ENCODE measurements around the gene OTUB2. TPM values are rescaled to one million over a fixed set of nuclear protein-coding genes. Genes with fewer than 3 reads are reported as not detected.

The OTUB2 gene
- polyA plus RNA-seq, 3 donors = 0.25 to 0.95 (median 0.28) TPM

DNA sequence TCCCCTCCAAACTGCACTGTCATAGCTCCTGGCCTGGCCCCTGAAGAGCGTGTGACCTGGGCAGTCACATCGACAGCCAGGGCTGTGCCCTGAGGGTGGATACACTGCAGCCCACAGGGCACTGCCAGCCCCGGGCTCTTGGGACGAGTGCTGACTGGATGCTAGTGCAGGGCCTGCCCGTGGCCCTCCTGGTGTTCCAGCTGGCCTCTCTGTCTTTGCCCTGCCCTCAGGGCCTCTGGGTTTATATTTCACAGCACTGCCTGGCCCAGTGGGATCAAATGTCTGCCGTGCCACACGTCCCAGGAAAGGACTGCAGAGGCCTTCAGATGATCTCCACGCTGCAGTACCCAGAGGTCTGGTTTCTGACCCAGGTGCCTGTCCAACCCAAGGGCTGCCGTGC lies 39.2 kb upstream of the OTUB2 start:
- no peaks in the 10 kb centered on the region for H3K36me3 Mint-ChIP-seq
- TF ChIP-seq, protein P1, sequence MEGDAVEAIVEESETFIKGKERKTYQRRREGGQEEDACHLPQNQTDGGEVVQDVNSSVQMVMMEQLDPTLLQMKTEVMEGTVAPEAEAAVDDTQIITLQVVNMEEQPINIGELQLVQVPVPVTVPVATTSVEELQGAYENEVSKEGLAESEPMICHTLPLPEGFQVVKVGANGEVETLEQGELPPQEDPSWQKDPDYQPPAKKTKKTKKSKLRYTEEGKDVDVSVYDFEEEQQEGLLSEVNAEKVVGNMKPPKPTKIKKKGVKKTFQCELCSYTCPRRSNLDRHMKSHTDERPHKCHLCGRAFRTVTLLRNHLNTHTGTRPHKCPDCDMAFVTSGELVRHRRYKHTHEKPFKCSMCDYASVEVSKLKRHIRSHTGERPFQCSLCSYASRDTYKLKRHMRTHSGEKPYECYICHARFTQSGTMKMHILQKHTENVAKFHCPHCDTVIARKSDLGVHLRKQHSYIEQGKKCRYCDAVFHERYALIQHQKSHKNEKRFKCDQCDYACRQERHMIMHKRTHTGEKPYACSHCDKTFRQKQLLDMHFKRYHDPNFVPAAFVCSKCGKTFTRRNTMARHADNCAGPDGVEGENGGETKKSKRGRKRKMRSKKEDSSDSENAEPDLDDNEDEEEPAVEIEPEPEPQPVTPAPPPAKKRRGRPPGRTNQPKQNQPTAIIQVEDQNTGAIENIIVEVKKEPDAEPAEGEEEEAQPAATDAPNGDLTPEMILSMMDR (IDR thresholded peaks at IDR 0.05) = no peak
- H3K4me1 Mint-ChIP-seq = peaks cover 7% of the 10 kb centered on the region
- 64% methylated on average over 9 of the region's 9 CpGs for WGBS (ENCODE audit: insufficient coverage)
- Histone ChIP-seq H3K27me3 (ENCODE audit: control insufficient read depth in 2 of 2, insufficient read depth in 2 of 2, low read length in 2 of 2) (no peaks in the 10 kb centered on the region), H2AFZ (ENCODE audit: insufficient read depth, low read depth, low read length, poor library complexity, severe bottlenecking) (no peak overlapping the region), H3K79me2 (ENCODE audit: insufficient read depth, low read length) (no peaks in the 10 kb centered on the region), H3K27ac (ENCODE audit: low read depth in 1 of 2, low read length in 2 of 2) (no peak overlapping the region), H3K9me3 (replicated peaks in 1 of 2; ENCODE audit: control insufficient read depth in 1 of 2, insufficient read depth in 1 of 2, low read length in 2 of 2) (no peaks in the 10 kb centered on the region), H4K20me1 (ENCODE audit: insufficient read depth, low read length) (no peaks in the 10 kb centered on the region), H3K9ac (ENCODE audit: insufficient read depth, low read length, poor library complexity, severe bottlenecking) (no peak overlapping the region), H3K4me2 (replicated peaks; ENCODE audit: extremely low read depth, low read length, poor library complexity, severe bottlenecking) (no peak overlapping the region), H3K4me3 (replicated peaks in 1 of 3; ENCODE audit: low read depth in 2 of 3, low read length in 3 of 3) (no peak overlapping the region), H3K36me3 (replicated peaks in 1 of 2; ENCODE audit: control insufficient read depth in 1 of 2, insufficient read depth in 2 of 2, low read length in 2 of 2) (no peaks in the 10 kb centered on the region), H3K4me1 (ENCODE audit: control insufficient read depth in 1 of 2, insufficient read depth in 2 of 2, low read length in 2 of 2) (no peaks in the 10 kb centered on the region)
- H3K27me3 Mint-ChIP-seq (ENCODE audit: low read depth in 3 of 3) = peaks cover 9 to 18% (median 15%) of the 10 kb centered on the region in 3 donors
- DNase-seq = no peak
- H3K9me3 Mint-ChIP-seq = peaks cover 0 to 2% (median 0%) of the 10 kb centered on the region in 7 donors
- intact Hi-C loops (cut with micrococcal nuclease) = no loop called here
- no peak overlapping the region for H3K27ac Mint-ChIP-seq
- H3K4me3 Mint-ChIP-seq = no peak overlapping the region

DNA sequence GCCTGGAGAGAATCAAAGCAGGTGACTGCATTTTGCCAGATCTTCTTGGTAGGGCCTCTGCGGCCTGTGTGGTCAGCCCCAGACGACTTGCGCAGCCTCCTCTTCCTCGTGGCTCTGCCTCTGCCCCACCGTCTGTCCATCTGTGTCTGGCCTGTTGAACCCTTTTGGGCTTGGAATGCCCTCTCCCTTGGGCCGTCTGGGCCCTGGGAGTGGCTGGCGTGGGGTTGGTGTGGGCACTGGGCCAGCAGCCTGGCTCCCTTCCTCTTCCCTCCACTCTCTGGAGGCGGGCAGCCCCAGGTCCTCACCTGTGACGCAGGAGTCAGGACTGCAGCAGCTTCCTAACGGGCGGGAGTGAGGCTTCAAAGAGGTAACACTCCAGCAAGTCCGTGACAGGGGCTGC lies 38.8 kb upstream of the OTUB2 start:
- no peak overlapping the region for H3K27ac Mint-ChIP-seq
- no peaks in the 10 kb centered on the region for H3K79me2 ChIP-seq (ENCODE audit: insufficient read depth, low read length)
- no peak overlapping the region for H3K4me2 ChIP-seq (replicated peaks; ENCODE audit: extremely low read depth, low read length, poor library complexity, severe bottlenecking)
- H3K9me3 Mint-ChIP-seq = peaks cover 0 to 2% (median 0%) of the 10 kb centered on the region in 7 donors
- TF ChIP-seq, protein P1 (IDR thresholded peaks at IDR 0.05) = no peak
- H3K9ac ChIP-seq (ENCODE audit: insufficient read depth, low read length, poor library complexity, severe bottlenecking) = no peak overlapping the region
- no peaks in the 10 kb centered on the region for H3K36me3 ChIP-seq (replicated peaks in 1 of 2; ENCODE audit: control insufficient read depth in 1 of 2, insufficient read depth in 2 of 2, low read length in 2 of 2)
- no peaks in the 10 kb centered on the region for H3K36me3 Mint-ChIP-seq
- peaks cover 7% of the 10 kb centered on the region for H3K4me1 Mint-ChIP-seq
- 88% methylated on average over 12 of the region's 12 CpGs for WGBS (ENCODE audit: insufficient coverage)
- intact Hi-C loops (cut with micrococcal nuclease) = no loop called here
- no peak for DNase-seq
- no peak overlapping the region for H3K27ac ChIP-seq (ENCODE audit: low read depth in 1 of 2, low read length in 2 of 2)
- H3K27me3 ChIP-seq (ENCODE audit: control insufficient read depth in 2 of 2, insufficient read depth in 2 of 2, low read length in 2 of 2) = no peaks in the 10 kb centered on the region
- H3K4me3 Mint-ChIP-seq = no peak overlapping the region
- H3K9me3 ChIP-seq (replicated peaks in 1 of 2; ENCODE audit: control insufficient read depth in 1 of 2, insufficient read depth in 1 of 2, low read length in 2 of 2) = no peaks in the 10 kb centered on the region
- H2AFZ ChIP-seq (ENCODE audit: insufficient read depth, low read depth, low read length, poor library complexity, severe bottlenecking) = no peak overlapping the region
- no peak overlapping the region for H3K4me3 ChIP-seq (replicated peaks in 1 of 3; ENCODE audit: low read depth in 2 of 3, low read length in 3 of 3)
- H3K27me3 Mint-ChIP-seq (ENCODE audit: low read depth in 3 of 3) = peaks cover 9 to 19% (median 17%) of the 10 kb centered on the region in 3 donors
- no peaks in the 10 kb centered on the region for H3K4me1 ChIP-seq (ENCODE audit: control insufficient read depth in 1 of 2, insufficient read depth in 2 of 2, low read length in 2 of 2)
- H4K20me1 ChIP-seq (ENCODE audit: insufficient read depth, low read length) = no peaks in the 10 kb centered on the region

Data from CD14-positive monocyte (primary cell).